HG02884 (cell line): ENCODE measurements around the gene TMEM132A.

Experiments used
- ATAC-seq: cut with Tn5 transposase; IDR thresholded peaks from one replicate; pipeline ENCODE4 v1.9.1; 2021; ENCODE audit warnings: mild to moderate bottlenecking, moderate library complexity; ENCODE audit not compliant: unreplicated experiment

TMEM132A gene, protein sequence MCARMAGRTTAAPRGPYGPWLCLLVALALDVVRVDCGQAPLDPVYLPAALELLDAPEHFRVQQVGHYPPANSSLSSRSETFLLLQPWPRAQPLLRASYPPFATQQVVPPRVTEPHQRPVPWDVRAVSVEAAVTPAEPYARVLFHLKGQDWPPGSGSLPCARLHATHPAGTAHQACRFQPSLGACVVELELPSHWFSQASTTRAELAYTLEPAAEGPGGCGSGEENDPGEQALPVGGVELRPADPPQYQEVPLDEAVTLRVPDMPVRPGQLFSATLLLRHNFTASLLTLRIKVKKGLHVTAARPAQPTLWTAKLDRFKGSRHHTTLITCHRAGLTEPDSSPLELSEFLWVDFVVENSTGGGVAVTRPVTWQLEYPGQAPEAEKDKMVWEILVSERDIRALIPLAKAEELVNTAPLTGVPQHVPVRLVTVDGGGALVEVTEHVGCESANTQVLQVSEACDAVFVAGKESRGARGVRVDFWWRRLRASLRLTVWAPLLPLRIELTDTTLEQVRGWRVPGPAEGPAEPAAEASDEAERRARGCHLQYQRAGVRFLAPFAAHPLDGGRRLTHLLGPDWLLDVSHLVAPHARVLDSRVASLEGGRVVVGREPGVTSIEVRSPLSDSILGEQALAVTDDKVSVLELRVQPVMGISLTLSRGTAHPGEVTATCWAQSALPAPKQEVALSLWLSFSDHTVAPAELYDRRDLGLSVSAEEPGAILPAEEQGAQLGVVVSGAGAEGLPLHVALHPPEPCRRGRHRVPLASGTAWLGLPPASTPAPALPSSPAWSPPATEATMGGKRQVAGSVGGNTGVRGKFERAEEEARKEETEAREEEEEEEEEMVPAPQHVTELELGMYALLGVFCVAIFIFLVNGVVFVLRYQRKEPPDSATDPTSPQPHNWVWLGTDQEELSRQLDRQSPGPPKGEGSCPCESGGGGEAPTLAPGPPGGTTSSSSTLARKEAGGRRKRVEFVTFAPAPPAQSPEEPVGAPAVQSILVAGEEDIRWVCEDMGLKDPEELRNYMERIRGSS

DNA sequence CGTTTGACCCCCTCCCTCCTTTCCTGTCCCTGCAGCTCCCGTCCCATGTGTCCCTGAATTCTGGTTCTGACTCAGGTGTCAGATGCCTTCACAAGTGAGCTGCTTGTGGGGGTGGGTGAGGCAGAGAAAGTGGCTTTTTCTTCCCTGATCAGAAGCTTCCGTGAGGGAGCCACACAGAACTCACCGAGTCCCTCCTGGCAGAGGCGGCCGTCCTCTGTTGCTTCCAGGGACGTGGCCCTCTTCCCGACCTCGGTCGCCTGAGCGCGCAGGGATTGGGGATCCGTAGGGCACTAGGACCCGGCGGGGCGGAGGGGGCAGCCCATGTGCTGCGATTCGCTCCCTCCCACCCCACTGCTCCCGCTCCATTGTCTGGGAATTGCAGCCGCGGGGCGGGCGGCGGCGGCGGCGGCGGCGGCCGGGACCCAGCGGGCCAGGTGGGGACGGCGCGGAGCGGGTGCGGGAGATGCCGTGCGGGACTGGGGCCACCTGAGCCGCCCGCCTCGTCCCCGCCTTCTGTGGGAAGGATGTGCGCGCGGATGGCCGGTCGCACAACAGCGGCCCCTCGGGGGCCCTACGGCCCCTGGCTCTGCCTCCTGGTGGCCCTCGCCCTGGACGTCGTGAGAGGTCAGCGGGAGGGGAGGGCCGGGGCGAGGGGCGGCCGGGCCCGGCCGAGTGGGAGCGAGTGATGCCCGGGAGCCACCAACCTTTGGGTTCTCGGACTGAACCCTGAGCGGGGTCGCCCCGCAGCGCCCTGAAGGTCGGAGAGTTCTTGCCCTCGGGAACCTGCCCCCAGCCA lies at the start of gene TMEM132A:
Gene TMEM132A, plus strand, starts transcription at position 351 of the 796 bp plus-strand sequence. Its CDS starts 174 bp downstream, at position 525.
- ATAC-seq = no peak

DNA sequence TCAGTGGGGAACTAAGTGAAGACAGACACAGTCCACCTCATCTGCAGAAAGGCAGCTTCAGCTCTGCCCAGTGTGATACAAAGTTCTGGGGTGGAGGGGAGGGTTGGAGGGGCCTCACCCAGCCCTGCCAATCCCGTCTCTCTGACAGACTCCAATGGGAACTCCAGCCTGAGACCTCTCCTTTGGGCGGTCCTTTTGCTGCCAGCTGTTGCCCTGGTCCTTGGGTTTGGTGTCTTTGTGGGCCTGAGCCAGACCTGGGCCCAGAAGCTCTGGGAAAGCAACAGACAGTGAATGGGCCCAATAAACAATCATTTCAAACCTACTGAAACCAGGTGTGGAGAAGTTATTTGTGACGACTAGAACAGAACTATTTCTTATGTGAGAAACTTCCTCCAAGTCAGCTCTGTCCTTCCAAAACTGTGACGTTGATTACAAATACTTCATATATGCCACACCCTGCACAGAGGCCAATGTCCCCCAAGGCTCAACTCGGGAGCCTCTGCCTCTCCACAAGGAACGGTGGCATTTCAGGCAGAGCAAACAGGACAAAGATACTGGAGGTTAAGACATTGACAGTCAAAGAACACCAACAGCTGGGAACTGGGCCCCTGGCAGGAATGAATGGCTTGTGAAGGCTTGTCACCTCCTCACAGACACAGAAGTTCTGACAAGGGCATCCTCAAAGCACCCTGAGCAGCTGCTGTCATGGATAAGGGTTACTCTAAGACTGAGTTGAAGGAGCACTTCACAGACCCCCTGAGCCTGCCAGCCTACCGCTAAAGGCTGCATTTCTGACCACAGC lies 48.7 kb upstream of the TMEM132A start:
- ATAC-seq = no peak

- no peak for ATAC-seq
These were observed 48.1 kb upstream of the TMEM132A start for GRCh38 chr11:60876168-60876485.

DNA sequence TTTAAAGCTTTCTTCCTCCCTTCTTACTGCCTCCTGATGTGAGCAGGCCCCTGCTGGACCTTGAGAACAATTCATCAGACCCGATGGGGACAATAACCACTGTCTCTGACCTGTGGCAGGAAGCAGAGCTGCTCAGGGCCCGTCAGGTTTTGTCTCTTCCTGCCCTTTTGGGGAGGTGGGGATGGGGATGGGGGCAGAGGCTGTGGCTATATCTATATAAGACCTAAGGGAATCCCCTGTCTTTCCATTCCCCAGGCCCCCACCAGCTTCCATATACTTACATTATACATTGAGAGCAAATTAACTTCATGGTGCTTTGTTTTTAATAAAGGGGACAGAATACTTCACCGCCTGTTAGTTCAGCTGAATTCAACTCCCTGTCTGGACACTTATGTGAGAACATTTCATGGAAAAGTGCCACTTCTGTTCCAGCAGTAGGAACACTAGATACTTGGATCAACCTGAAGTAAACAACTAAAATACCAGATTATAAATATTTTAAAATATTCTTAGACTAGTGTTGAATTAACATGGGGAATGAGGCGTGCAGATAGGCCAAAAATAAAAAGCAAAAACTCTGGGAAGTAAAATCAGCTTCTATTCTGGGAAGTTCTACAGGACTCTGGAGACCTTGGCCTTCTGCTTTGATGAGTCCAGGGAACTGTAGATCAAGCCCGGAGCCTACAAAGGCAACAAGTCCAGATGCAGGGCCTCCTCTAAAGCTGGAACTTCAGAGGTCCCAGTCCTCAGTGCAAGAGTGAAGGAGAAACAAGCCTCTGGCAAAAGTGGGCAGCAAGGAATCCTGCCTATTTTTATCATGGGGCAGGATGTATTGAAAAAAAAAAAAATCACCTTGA lies 45.8 kb upstream of the TMEM132A start:
- ATAC-seq = no peak

DNA sequence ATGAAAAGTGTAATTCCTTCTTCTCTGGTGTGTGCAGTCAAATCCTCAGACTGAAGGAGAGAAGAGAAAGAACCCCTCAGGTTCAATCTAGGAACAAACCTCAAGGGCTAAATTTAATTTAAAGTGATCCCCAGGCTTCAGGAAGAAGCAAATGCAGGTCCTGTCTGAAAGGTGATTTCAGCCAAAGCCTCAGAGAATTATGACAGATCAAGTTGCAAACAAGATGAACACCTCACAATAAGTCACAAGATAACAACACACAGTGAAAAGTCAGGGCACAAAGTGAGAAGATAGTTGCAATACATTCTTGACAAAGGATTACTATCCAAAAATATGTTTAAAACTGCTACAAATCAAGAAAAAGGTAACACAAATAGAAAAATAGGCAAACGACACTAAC lies 45.2 kb upstream of the TMEM132A start:
- no peak for ATAC-seq

GRCh38 chr11:60879971-60880588 lies 44.2 kb upstream of the TMEM132A start:
- ATAC-seq = no peak

GRCh38 chr11:60880643-60881282 lies 43.5 kb upstream of the TMEM132A start:
- no peak for ATAC-seq

- ATAC-seq = no peak
These were observed 36.7 kb upstream of the TMEM132A start for GRCh38 chr11:60887556-60887955.

- ATAC-seq = no peak
These were observed 34.4 kb upstream of the TMEM132A start for GRCh38 chr11:60889869-60890311.

- ATAC-seq = no peak
These were observed 33.6 kb upstream of the TMEM132A start for GRCh38 chr11:60890696-60891095.

- no peak for ATAC-seq
These were observed 33.0 kb upstream of the TMEM132A start for GRCh38 chr11:60891103-60891741.

DNA sequence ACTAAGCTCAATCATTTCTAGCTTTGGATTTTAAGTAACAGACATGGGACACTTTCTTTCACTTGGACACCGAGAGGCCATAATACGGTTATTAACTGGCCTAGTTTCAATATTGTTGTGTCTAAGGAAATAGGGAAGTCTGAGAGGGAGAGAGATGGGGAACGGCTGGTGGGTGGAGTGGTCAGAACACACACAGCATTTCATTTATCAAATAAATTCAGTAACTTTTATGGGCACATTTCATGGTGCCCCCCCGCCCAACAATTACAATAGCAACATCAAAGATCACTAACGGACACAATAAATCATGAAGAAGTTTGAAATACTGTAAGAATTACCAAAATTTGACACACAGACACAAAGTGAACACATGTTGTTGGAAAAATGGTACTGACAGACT lies 28.6 kb upstream of the TMEM132A start:
- ATAC-seq = no peak

- no peak for ATAC-seq
These were observed 26.8 kb upstream of the TMEM132A start for GRCh38 chr11:60897496-60897895.

GRCh38 chr11:60899046-60899936 lies 25.0 kb upstream of the TMEM132A start:
- no peak for ATAC-seq

DNA sequence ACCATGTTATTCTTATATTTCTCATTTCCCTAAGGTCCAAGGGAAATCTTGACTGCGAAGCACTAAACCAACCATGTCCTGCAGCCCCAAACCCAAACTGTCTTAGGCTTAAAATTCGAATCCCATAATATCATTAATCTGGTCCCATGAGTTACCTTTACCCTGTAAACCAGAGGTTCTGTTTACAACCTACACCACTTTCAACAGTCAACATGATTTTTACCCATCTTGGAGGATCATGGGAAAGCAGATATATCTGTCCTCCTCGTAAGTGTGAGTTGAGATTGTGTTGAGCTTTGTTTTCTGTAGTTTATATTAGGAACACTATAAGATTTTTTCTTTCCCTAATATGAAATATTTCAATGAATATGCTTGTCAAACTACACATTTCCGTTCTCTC lies 24.3 kb upstream of the TMEM132A start:
- no peak for ATAC-seq

GRCh38 chr11:60900673-60901404 lies 23.4 kb upstream of the TMEM132A start:
- ATAC-seq = no peak
